HK-2 (cell line): ENCODE measurements around the gene LBP.
"Not testable (repeated sequence)": the region's sequence is repeated elsewhere in the genome, so short reads cannot be mapped to it uniquely, and the experiment has no call there.

ENCODE experiments used
- DNase-seq: peaks from one replicate; pipeline ENCODE4 v3.0.0-alpha.2; 2018; ENCODE audit not compliant: unreplicated experiment

The LBP gene

GRCh38 chr20:38346247-38346651, at the start of gene LBP:
TSS of gene LBP (plus strand) at chr20:38346482. CDS start at chr20:38346517, 35 bp downstream.
- no peak for DNase-seq

- DNase-seq = no peak
Measured at GRCh38 chr20:38297916-38298674, 48.2 kb upstream of the LBP start.

- DNase-seq = no peak
Measured at GRCh38 chr20:38298768-38299288, 47.5 kb upstream of the LBP start.

GRCh38 chr20:38299963-38300362, 46.3 kb upstream of the LBP start:
- DNase-seq = no peak

GRCh38 chr20:38300438-38300837, 45.8 kb upstream of the LBP start:
- no peak for DNase-seq

- no peak for DNase-seq
Measured at GRCh38 chr20:38301309-38301708, 45.0 kb upstream of the LBP start.

- no peak for DNase-seq
Measured at GRCh38 chr20:38302786-38303185, 43.5 kb upstream of the LBP start.

GRCh38 chr20:38303908-38304379, 42.3 kb upstream of the LBP start, which contains the start of gene BPI:
TSS of gene BPI (plus strand) at chr20:38304156. CDS start at chr20:38304224, 68 bp downstream.
- DNase-seq = no peak

GRCh38 chr20:38304845-38305447, 41.3 kb upstream of the LBP start:
- DNase-seq = peak; percentile 31

GRCh38 chr20:38305541-38305940, 40.7 kb upstream of the LBP start:
- DNase-seq = no peak

GRCh38 chr20:38306379-38306778, 39.9 kb upstream of the LBP start:
- DNase-seq = no peak

GRCh38 chr20:38307371-38308046, 38.8 kb upstream of the LBP start:
- no peak for DNase-seq

- no peak for DNase-seq
Measured at GRCh38 chr20:38308047-38308438, 38.2 kb upstream of the LBP start.

- no peak for DNase-seq
Measured at GRCh38 chr20:38308447-38308846, 37.8 kb upstream of the LBP start.

- no peak for DNase-seq
Measured at GRCh38 chr20:38311091-38311490, 35.2 kb upstream of the LBP start.

GRCh38 chr20:38311491-38311890, 34.8 kb upstream of the LBP start:
- DNase-seq = no peak

GRCh38 chr20:38313676-38314075, 32.6 kb upstream of the LBP start:
- no peak for DNase-seq

GRCh38 chr20:38314350-38314749, 31.9 kb upstream of the LBP start:
- not testable (repeated sequence) for DNase-seq

- no peak for DNase-seq
Measured at GRCh38 chr20:38315290-38315966, 30.9 kb upstream of the LBP start.

- DNase-seq = no peak
Measured at GRCh38 chr20:38316341-38316740, 29.9 kb upstream of the LBP start.

GRCh38 chr20:38317422-38317821, 28.9 kb upstream of the LBP start:
- DNase-seq = no peak

- no peak for DNase-seq
Measured at GRCh38 chr20:38320221-38320620, 26.1 kb upstream of the LBP start.
